Endothelial cell (in vitro differentiated cells): ENCODE results near the gene MPV17L. TPM values are rescaled to one million over a fixed set of nuclear protein-coding genes. Genes with fewer than 3 reads are reported as not detected.

Experiments
- DNase-seq: peaks from one replicate; pipeline ENCODE4 v3.0.0; 2021; ENCODE audit warnings: low spot score
- H3K27ac Mint-ChIP-seq: one replicate; pipeline ENCODE4 v1.8.0; 2021; ENCODE audit warnings: mixed read lengths, inconsistent platforms; ENCODE audit not compliant: unreplicated experiment
- H3K27me3 Mint-ChIP-seq: one replicate; pipeline ENCODE4 v1.8.0; 2021; ENCODE audit warnings: mild to moderate bottlenecking, moderate library complexity, mixed read lengths, inconsistent platforms; ENCODE audit not compliant: unreplicated experiment
- H3K36me3 Mint-ChIP-seq: one replicate; pipeline ENCODE4 v1.8.0; 2021; ENCODE audit warnings: mild to moderate bottlenecking, low read depth, mixed read lengths, inconsistent platforms; ENCODE audit not compliant: unreplicated experiment
- H3K4me1 Mint-ChIP-seq: one replicate; pipeline ENCODE4 v1.8.0; 2021; ENCODE audit warnings: mild to moderate bottlenecking, mixed read lengths, inconsistent platforms; ENCODE audit not compliant: unreplicated experiment
- H3K4me3 Mint-ChIP-seq: one replicate; pipeline ENCODE4 v1.8.0; 2021; ENCODE audit warnings: mild to moderate bottlenecking, mixed read lengths, inconsistent platforms; ENCODE audit not compliant: unreplicated experiment
- H3K9me3 Mint-ChIP-seq: one replicate; pipeline ENCODE4 v1.8.0; 2021; ENCODE audit warnings: mixed read lengths, inconsistent platforms; ENCODE audit not compliant: unreplicated experiment
- total RNA-seq: library from RNA; stranded (reverse); fragmentation: NEBNext Ultra II Directional; extraction: Animal tissue kit (Norgen Biotek cat#: 25700); gene quantifications from one replicate; pipeline ENCODE4 v1.2.1, GENCODE V29; 2021; ENCODE audit not compliant: unreplicated experiment
- TF ChIP-seq, protein P1 (sequence below): fragments of 200-600 bp; sonication (generic); IDR thresholded peaks from one replicate; pipeline ENCODE4 v1.5.0; 2021; ENCODE audit warnings: antibody characterized with exemption; ENCODE audit not compliant: unreplicated experiment

MPV17L gene
- total RNA-seq, 1 donor from 2014 or later: 0.26 TPM

DNA sequence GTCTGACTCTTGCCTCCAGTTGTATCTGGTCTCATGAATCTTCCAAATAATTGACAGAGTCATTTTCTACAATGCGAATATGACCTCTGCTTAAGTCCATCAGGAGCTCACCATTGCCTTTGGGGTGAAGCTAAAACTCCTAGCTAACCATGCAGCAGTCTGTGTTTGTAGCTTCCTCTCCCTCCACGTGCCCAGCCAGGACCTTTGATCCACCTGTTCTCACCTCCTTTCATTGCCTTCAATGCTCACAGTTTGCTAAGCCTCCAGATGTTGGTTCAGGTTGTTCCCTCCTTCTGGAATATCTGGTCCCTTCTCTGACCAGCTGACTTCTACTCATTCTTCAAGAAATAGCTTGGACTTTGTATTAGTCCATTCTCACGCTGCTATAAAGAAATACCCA, 61.8 kb downstream of the MPV17L start:
- no peaks in the 10 kb centered on the region for H3K9me3 Mint-ChIP-seq
- no peak overlapping the region for H3K27ac Mint-ChIP-seq
- H3K4me1 Mint-ChIP-seq: peaks cover 12% of the 10 kb centered on the region
- no peaks in the 10 kb centered on the region for H3K27me3 Mint-ChIP-seq
- H3K4me3 Mint-ChIP-seq: no peak overlapping the region
- no peaks in the 10 kb centered on the region for H3K36me3 Mint-ChIP-seq
- DNase-seq: no peak
- TF ChIP-seq, protein P1, sequence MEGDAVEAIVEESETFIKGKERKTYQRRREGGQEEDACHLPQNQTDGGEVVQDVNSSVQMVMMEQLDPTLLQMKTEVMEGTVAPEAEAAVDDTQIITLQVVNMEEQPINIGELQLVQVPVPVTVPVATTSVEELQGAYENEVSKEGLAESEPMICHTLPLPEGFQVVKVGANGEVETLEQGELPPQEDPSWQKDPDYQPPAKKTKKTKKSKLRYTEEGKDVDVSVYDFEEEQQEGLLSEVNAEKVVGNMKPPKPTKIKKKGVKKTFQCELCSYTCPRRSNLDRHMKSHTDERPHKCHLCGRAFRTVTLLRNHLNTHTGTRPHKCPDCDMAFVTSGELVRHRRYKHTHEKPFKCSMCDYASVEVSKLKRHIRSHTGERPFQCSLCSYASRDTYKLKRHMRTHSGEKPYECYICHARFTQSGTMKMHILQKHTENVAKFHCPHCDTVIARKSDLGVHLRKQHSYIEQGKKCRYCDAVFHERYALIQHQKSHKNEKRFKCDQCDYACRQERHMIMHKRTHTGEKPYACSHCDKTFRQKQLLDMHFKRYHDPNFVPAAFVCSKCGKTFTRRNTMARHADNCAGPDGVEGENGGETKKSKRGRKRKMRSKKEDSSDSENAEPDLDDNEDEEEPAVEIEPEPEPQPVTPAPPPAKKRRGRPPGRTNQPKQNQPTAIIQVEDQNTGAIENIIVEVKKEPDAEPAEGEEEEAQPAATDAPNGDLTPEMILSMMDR: no peak

DNA sequence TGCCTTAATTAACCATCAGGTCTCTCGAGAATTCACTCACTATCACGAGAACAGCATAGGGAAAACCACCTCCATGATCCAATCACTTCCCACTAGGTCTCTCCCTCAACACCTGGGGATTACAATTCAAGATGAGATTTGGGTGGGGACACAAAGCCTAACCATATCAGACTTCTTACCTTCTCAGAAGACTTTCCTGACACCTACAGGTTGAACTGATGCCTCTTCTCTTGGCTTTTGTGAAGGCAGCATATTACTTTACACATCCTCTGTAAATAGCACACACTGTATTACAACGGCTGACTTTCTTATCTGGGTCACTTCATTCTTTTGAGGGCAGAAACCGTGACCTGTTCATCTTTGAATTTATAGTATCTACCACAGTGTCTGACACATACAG, 62.4 kb downstream of the MPV17L start:
- no peak for DNase-seq
- TF ChIP-seq, protein P1: no peak
- Mint-ChIP-seq H3K4me3 (no peak overlapping the region), H3K27me3 (no peaks in the 10 kb centered on the region), H3K36me3 (no peaks in the 10 kb centered on the region), H3K27ac (no peak overlapping the region), H3K4me1 (peaks cover 7% of the 10 kb centered on the region), H3K9me3 (no peaks in the 10 kb centered on the region)

DNA sequence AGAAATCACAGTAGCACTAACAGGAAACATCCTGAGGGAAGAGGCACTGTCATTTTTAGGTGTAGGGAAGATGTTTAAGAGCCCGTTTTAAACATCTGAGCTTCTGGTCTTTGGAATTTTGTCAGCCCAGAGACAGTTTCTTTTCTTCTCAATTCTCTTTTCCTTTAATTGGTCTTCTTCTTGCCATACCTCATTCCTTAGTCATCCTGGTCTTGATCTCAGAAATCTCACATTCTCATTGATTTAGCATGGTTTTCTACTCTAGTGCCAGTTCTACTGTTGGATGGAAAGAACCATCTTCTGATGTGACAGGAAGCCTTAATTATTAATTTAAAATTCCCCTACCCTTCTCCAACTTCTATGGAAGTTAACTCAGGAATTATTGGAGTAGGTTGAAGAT, 64.2 kb downstream of the MPV17L start:
- TF ChIP-seq, protein P1: no peak
- no peaks in the 10 kb centered on the region for H3K36me3 Mint-ChIP-seq
- H3K27me3 Mint-ChIP-seq: no peaks in the 10 kb centered on the region
- H3K4me1 Mint-ChIP-seq: no peaks in the 10 kb centered on the region
- H3K9me3 Mint-ChIP-seq: no peaks in the 10 kb centered on the region
- H3K4me3 Mint-ChIP-seq: no peak overlapping the region
- no peak for DNase-seq
- no peak overlapping the region for H3K27ac Mint-ChIP-seq

DNA sequence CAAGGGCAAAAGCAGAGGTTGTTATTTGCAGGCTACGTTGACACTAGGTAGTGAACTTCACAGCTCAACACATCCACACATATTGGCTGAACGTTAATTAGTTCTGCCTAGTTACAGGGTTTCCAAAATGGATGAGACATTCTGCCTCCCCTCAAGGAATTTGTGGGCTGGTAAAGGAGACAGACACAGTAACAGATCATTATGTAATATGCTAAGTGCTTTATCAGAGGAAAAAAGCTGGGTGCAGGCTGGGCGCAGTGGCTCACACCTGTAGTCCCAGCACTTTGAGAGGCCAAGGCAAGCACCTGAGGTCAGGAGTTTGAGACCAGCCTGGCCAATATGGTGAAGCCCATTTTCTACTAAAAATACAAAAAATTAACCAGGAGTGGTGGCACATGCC, 65.0 kb downstream of the MPV17L start:
- no peak overlapping the region for H3K4me3 Mint-ChIP-seq
- H3K27me3 Mint-ChIP-seq: no peaks in the 10 kb centered on the region
- no peak overlapping the region for H3K27ac Mint-ChIP-seq
- no peak for DNase-seq
- no peaks in the 10 kb centered on the region for H3K9me3 Mint-ChIP-seq
- TF ChIP-seq, protein P1: no peak
- no peaks in the 10 kb centered on the region for H3K36me3 Mint-ChIP-seq
- H3K4me1 Mint-ChIP-seq: no peaks in the 10 kb centered on the region

DNA sequence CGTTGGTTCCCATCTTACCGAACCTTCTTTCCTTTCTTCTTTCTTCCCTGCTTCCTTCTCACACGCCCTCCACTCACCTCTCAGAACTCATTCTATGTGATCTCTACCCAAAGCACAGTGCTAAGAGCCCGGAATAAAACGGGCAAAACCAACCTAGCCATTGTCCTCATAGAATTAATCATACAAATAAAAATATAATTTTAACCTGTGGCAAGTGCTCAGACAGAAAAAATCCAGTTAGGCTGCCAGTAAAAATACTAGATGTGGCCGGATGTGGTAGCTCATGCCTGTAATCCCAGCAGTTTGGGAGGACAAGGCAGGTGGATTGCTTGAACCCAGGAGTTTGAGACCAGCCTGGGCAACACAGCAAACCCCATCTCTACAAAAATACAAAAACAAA, 65.8 kb downstream of the MPV17L start:
- H3K36me3 Mint-ChIP-seq: no peaks in the 10 kb centered on the region
- no peak overlapping the region for H3K27ac Mint-ChIP-seq
- H3K9me3 Mint-ChIP-seq: no peaks in the 10 kb centered on the region
- no peak for DNase-seq
- no peak overlapping the region for H3K4me3 Mint-ChIP-seq
- TF ChIP-seq, protein P1: no peak
- no peaks in the 10 kb centered on the region for H3K27me3 Mint-ChIP-seq
- H3K4me1 Mint-ChIP-seq: no peaks in the 10 kb centered on the region

Other genes starting within 250 kb of the MPV17L start
- gene NPIPA5, start 17.5 kb upstream of the MPV17L start, total RNA-seq: 1.7 TPM
- 9.9 TPM for gene BMERB1, start 38.8 kb downstream of the MPV17L start, total RNA-seq
- 55.2 TPM for gene MARF1, start 247.4 kb downstream of the MPV17L start, total RNA-seq